Mucosa of descending colon (tissue), 3 donors: ENCODE results near the gene ZEB2. TPM values are rescaled to one million over a fixed set of nuclear protein-coding genes. Genes with fewer than 3 reads are reported as not detected.

Source experiments
- ATAC-seq: fragments of 200-7000 bp; cut with Tn5 transposase; one replicate; pipeline ENCODE4 v1.9.1; 2020; ENCODE audit warnings: mild to moderate bottlenecking, moderate library complexity
- DNase-seq, 3 donors: peaks; one replicate each; pipeline ENCODE4 v3.0.0-alpha.2; 2020
- H3K36me3 ChIP-seq: fragments of 200-600 bp; one replicate; pipeline ENCODE4 v1.8.0; 2021; ENCODE audit warnings: low read depth, mild to moderate bottlenecking
- H3K4me1 ChIP-seq: fragments of 200-600 bp; one replicate; pipeline ENCODE4 v1.8.0; 2021; ENCODE audit warnings: low read depth, mild to moderate bottlenecking
- H3K4me3 ChIP-seq: fragments of 200-600 bp; one replicate; pipeline ENCODE4 v1.8.0; 2021; ENCODE audit warnings: mild to moderate bottlenecking
- H3K9me3 ChIP-seq: fragments of 200-600 bp; one replicate; pipeline ENCODE4 v1.8.0; 2021; ENCODE audit warnings: mild to moderate bottlenecking
- CTCF ChIP-seq: fragments of 200-600 bp; IDR thresholded peaks from one replicate; pipeline ENCODE4 v1.8.0; 2022; ENCODE audit warnings: antibody characterized with exemption, mild to moderate bottlenecking
- intact Hi-C, 2 donors: fragments of 100-400 bp; cut with DNase I in 1 of 2; cut with micrococcal nuclease in 1 of 2; formaldehyde crosslinking; loops; one replicate each; pipeline versions ENCODE4 v1.11.0 to v1.11.1; 2022; cut with DNase I, micrococcal nuclease
- total RNA-seq, 3 donors: library from RNA; stranded (reverse); fragmentation: NEBNext Ultra II Directional in 2 of 3; extraction: Animal tissue kit (Norgen Biotek cat#: 25700) in 2 of 3; gene quantifications; one replicate each; pipeline versions ENCODE4 v1.2.1 to v1.2.4, GENCODE V29; 2021 to 2023
- donor health status: DM: no; HTN: no; CAD: no; lungs with moderate emphysema.
- donor health status: DM: no; HTN: no; CAD: no.
- donor health status: DM: no; HTN: yes; CAD: no.

The ZEB2 gene
- total RNA-seq, 3 donors from 2014 or later: 19.0 to 80.1 (median 48.6) TPM

GRCh38 chr2:144376460-144376859, 143.5 kb downstream of the ZEB2 start:
- DNase-seq (no peak), ATAC-seq (no peak)
- Histone ChIP-seq H3K4me3 (no peak overlapping the region), H3K4me1 (no peaks in the 10 kb centered on the region), H3K36me3 (no peaks in the 10 kb centered on the region), H3K9me3 (no peaks in the 10 kb centered on the region)
- intact Hi-C loops: no loop called here
- TF ChIP-seq CTCF: no peak

GRCh38 chr2:144374163-144374661, 145.7 kb downstream of the ZEB2 start:
- Histone ChIP-seq H3K4me1 (no peaks in the 10 kb centered on the region), H3K4me3 (no peak overlapping the region), H3K9me3 (no peaks in the 10 kb centered on the region), H3K36me3 (no peaks in the 10 kb centered on the region)
- intact Hi-C loops: no loop called here
- peak; percentile 36 for ATAC-seq
- DNase-seq: no peak
- TF ChIP-seq CTCF: no peak

GRCh38 chr2:144372410-144373080, 147.4 kb downstream of the ZEB2 start:
- intact Hi-C loops: no loop called here
- no peaks in the 10 kb centered on the region for H3K4me1 ChIP-seq
- H3K4me3 ChIP-seq: no peak overlapping the region
- TF ChIP-seq CTCF: no peak
- ATAC-seq (no peak), DNase-seq (peak in 1 of 3 donors; percentile 14)
- H3K9me3 ChIP-seq: no peaks in the 10 kb centered on the region
- H3K36me3 ChIP-seq: no peaks in the 10 kb centered on the region

- no peak for TF ChIP-seq CTCF
- intact Hi-C loops: no loop called here
- H3K4me1 ChIP-seq: peaks cover 7% of the 10 kb centered on the region
- ATAC-seq: no peak
- no peak overlapping the region for H3K4me3 ChIP-seq
- no peaks in the 10 kb centered on the region for H3K9me3 ChIP-seq
- no peak for DNase-seq
- no peaks in the 10 kb centered on the region for H3K36me3 ChIP-seq
Measured at GRCh38 chr2:144370937-144371584, 148.9 kb downstream of the ZEB2 start.

GRCh38 chr2:144369416-144369815, 150.5 kb downstream of the ZEB2 start:
- Histone ChIP-seq H3K4me1 (peaks cover 7% of the 10 kb centered on the region), H3K9me3 (no peaks in the 10 kb centered on the region), H3K4me3 (no peak overlapping the region), H3K36me3 (no peaks in the 10 kb centered on the region)
- DNase-seq (no peak), ATAC-seq (no peak)
- TF ChIP-seq CTCF: no peak
- intact Hi-C loops: no loop called here
